Right atrium auricular region (tissue), 2 donors: ENCODE results near the gene F13A1. TPM values are rescaled to one million over a fixed set of nuclear protein-coding genes. Genes with fewer than 3 reads are reported as not detected.

Experiments used
- DNase-seq: peaks from one replicate; pipeline ENCODE4 v3.0.0-alpha.2; 2019; ENCODE audit warnings: low spot score
- H3K27ac ChIP-seq, 2 donors: fragments of 200-600 bp; sonication (generic); 1 replicate in 1 of 2; 2 replicates in 1 of 2; pipeline ENCODE4 v1.5.1; 2016 to 2019
- H3K27me3 ChIP-seq, 2 donors: fragments of 200-600 bp; sonication (generic); one replicate each; pipeline versions ENCODE4 v1.5.1 to v1.6.0; 2017 to 2019
- H3K36me3 ChIP-seq: fragments of 200-600 bp; sonication (generic); one replicate; pipeline ENCODE4 v1.5.1; 2016
- H3K4me1 ChIP-seq, 2 donors: fragments of 200-600 bp; sonication (generic); one replicate each; pipeline versions ENCODE4 v1.5.1 to v1.6.0; 2017 to 2019
- H3K4me3 ChIP-seq, 2 donors: fragments of 200-600 bp; sonication (generic); 1 replicate in 1 of 2; 2 replicates in 1 of 2; pipeline ENCODE4 v1.5.1; 2017 to 2019; ENCODE audit warnings: mild to moderate bottlenecking in 1 of 2, moderate library complexity in 1 of 2
- H3K9me3 ChIP-seq, 2 donors: fragments of 200-600 bp; sonication (generic); one replicate each; pipeline ENCODE4 v1.5.1; 2019
- total RNA-seq, 2 donors: library from RNA; depleted of rRNA; stranded (reverse); fragments of >200 nt; gene quantifications; one replicate each; pipeline ENCODE4 v1.1.0, GENCODE V29; 2016
- TF ChIP-seq, protein P1 (sequence below), 2 donors: fragments of 200-600 bp; sonication (generic); IDR thresholded peaks; one replicate each; pipeline ENCODE4 v1.5.1; 2019; ENCODE audit warnings: antibody characterized with exemption in 2 of 2

The F13A1 gene
- total RNA-seq, result 10 to 100 TPM; 30.4 to 33.2 TPM

DNA sequence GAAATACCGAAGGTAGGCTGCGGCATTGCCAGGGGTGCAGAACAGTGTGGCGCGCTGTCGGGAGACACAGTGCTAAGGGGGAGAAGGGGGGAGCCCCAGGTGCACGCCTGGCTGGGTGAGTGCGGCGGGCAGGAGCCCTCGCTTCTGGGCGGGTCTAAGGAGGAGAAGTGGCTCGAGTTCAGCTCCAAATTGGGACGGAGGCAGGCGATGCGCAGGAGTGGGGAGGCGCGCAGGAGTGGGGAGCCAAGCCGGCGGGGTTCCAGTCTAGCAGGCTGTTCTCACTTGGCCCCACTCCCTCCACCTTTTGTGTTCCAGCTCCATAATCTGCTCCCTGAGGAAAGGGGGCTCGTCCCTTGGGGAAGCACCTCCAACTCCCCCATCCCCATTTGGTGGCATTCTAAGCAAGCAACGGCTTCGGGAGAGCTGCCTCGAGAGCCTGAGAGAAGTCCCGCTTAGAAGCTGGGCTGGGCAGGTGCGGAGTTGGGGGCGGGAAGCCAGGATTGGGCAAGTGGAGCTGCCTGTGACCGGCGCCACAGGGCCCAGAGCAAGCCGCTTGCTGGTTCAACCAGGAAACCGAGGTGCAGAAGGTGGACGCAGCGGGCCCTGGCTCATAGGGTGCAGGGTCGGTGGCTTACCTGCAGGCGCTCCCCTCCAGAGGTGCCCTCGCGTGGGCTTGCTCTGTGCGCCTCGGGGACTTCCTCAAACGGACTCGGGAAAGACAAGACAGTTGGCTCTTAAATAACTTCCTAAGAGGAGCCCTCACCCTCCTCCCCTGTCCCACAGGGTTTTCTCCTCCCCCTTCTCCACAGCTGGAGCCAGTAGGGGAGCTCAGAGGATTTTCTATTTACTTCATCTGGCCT lies at the start of gene F13A1:
Gene F13A1 (minus strand): TSS at position 711 of the 860 bp plus-strand sequence. CDS start 1,998 bp downstream, outside the sequence.
- Histone ChIP-seq H3K9me3 (no peaks in the 10 kb centered on the region), H3K4me1 (peaks cover 0 to 22% of the 10 kb centered on the region in 2 donors), H3K27me3 (no peaks in the 10 kb centered on the region), H3K27ac (peak within 1 kb of the TSS in 1 of 2 donors; percentile 13), H3K36me3 (no peaks in the 10 kb centered on the region), H3K4me3 (peak within 1 kb of the TSS; percentile 30 to 31)
- DNase-seq, result no peak
- TF ChIP-seq, protein P1, sequence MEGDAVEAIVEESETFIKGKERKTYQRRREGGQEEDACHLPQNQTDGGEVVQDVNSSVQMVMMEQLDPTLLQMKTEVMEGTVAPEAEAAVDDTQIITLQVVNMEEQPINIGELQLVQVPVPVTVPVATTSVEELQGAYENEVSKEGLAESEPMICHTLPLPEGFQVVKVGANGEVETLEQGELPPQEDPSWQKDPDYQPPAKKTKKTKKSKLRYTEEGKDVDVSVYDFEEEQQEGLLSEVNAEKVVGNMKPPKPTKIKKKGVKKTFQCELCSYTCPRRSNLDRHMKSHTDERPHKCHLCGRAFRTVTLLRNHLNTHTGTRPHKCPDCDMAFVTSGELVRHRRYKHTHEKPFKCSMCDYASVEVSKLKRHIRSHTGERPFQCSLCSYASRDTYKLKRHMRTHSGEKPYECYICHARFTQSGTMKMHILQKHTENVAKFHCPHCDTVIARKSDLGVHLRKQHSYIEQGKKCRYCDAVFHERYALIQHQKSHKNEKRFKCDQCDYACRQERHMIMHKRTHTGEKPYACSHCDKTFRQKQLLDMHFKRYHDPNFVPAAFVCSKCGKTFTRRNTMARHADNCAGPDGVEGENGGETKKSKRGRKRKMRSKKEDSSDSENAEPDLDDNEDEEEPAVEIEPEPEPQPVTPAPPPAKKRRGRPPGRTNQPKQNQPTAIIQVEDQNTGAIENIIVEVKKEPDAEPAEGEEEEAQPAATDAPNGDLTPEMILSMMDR (IDR thresholded peaks at IDR 0.05), result no peak

GRCh38 chr6:6368684-6369052 lies 48.2 kb upstream of the F13A1 start:
- Histone ChIP-seq H3K9me3 (peaks cover 0 to 4% of the 10 kb centered on the region in 2 donors), H3K4me3 (no peak overlapping the region), H3K27ac (no peak overlapping the region), H3K4me1 (no peaks in the 10 kb centered on the region), H3K36me3 (no peaks in the 10 kb centered on the region), H3K27me3 (no peaks in the 10 kb centered on the region)
- DNase-seq, result no peak
- TF ChIP-seq, protein P1 (IDR thresholded peaks at IDR 0.05), result no peak

GRCh38 chr6:6368040-6368683 lies 47.7 kb upstream of the F13A1 start:
- H3K27ac ChIP-seq, result no peak overlapping the region
- no peak for DNase-seq
- no peaks in the 10 kb centered on the region for H3K9me3 ChIP-seq
- TF ChIP-seq, protein P1 (IDR thresholded peaks at IDR 0.05), result no peak
- no peak overlapping the region for H3K4me3 ChIP-seq
- no peaks in the 10 kb centered on the region for H3K4me1 ChIP-seq
- H3K27me3 ChIP-seq, result no peaks in the 10 kb centered on the region
- no peaks in the 10 kb centered on the region for H3K36me3 ChIP-seq

- H3K4me3 ChIP-seq, result no peak overlapping the region
- H3K36me3 ChIP-seq, result no peaks in the 10 kb centered on the region
- no peak overlapping the region for H3K27ac ChIP-seq
- H3K4me1 ChIP-seq, result no peaks in the 10 kb centered on the region
- H3K9me3 ChIP-seq, result no peaks in the 10 kb centered on the region
- DNase-seq, result no peak
- TF ChIP-seq, protein P1 (IDR thresholded peaks at IDR 0.05), result no peak
- no peaks in the 10 kb centered on the region for H3K27me3 ChIP-seq
Observed at GRCh38 chr6:6366803-6367202, 46.3 kb upstream of the F13A1 start.

GRCh38 chr6:6365242-6365641 lies 44.8 kb upstream of the F13A1 start:
- no peaks in the 10 kb centered on the region for H3K4me1 ChIP-seq
- H3K4me3 ChIP-seq, result no peak overlapping the region
- no peaks in the 10 kb centered on the region for H3K36me3 ChIP-seq
- no peaks in the 10 kb centered on the region for H3K27me3 ChIP-seq
- no peak for DNase-seq
- no peak overlapping the region for H3K27ac ChIP-seq
- TF ChIP-seq, protein P1 (IDR thresholded peaks at IDR 0.05), result no peak
- no peaks in the 10 kb centered on the region for H3K9me3 ChIP-seq
